Spleen (tissue), 11 donors: ENCODE data around the gene SMG6. TPM values are rescaled to one million over a fixed set of nuclear protein-coding genes. Genes with fewer than 3 reads are reported as not detected.

Experiments used
- DNase-seq: peaks from one replicate; pipeline ENCODE4 v3.0.0-alpha.2; 2020
- H3K27ac ChIP-seq, 8 donors: fragments of 200-600 bp; sonication (generic) in 7 of 8; 1 replicate in 4 of 8; 2 replicates in 4 of 8; pipeline versions ENCODE4 v1.5.0 to v1.8.0; 2016 to 2021; ENCODE audit warnings: inconsistent platforms in 4 of 8, mild to moderate bottlenecking in 4 of 8, moderate library complexity in 1 of 8
- H3K27me3 ChIP-seq, 7 donors: fragments of 200-600 bp; sonication (generic) in 6 of 7; replicated peaks in 1 of 7; 1 replicate in 4 of 7; 2 replicates in 3 of 7; pipeline versions ENCODE4 v1.5.0 to v1.8.0; 2016 to 2021; ENCODE audit warnings: inconsistent platforms in 3 of 7, mild to moderate bottlenecking in 1 of 7
- H3K36me3 ChIP-seq, 6 donors: fragments of 200-600 bp; sonication (generic) in 5 of 6; 1 replicate in 4 of 6; 2 replicates in 2 of 6; pipeline versions ENCODE4 v1.5.0 to v1.8.0; 2016 to 2021; ENCODE audit warnings: inconsistent platforms in 2 of 6
- H3K4me1 ChIP-seq, 6 donors: fragments of 200-600 bp; sonication (generic) in 5 of 6; 1 replicate in 3 of 6; 2 replicates in 3 of 6; pipeline versions ENCODE4 v1.5.0 to v1.8.0; 2016 to 2021; ENCODE audit warnings: inconsistent platforms in 3 of 6
- H3K4me3 ChIP-seq, 8 donors: fragments of 200-600 bp; sonication (generic) in 7 of 8; 1 replicate in 4 of 8; 2 replicates in 4 of 8; pipeline versions ENCODE4 v1.5.0 to v1.8.0; 2016 to 2021; ENCODE audit warnings: inconsistent platforms in 4 of 8, mild to moderate bottlenecking in 4 of 8, moderate library complexity in 2 of 8
- H3K9me3 ChIP-seq, 8 donors: fragments of 200-600 bp; sonication (generic) in 7 of 8; 1 replicate in 4 of 8; 2 replicates in 4 of 8; pipeline versions ENCODE4 v1.5.0 to v1.8.0; 2016 to 2021; ENCODE audit warnings: inconsistent platforms in 4 of 8
- POLR2A ChIP-seq, 3 donors: fragments of 450-650 bp; IDR thresholded peaks; one replicate each; pipeline ENCODE4 v1.5.1; 2017; ENCODE audit warnings: antibody characterized with exemption in 3 of 3, mild to moderate bottlenecking in 1 of 3
- POLR2AphosphoS5 ChIP-seq, 3 donors: sonication (generic); formaldehyde crosslinking; IDR thresholded peaks; one replicate each; pipeline ENCODE4 v1.5.1; 2017; ENCODE audit warnings: antibody characterized with exemption in 3 of 3
- WGBS, 5 donors: extraction: QIAGEN DNeasy Blood & Tissue Kit in 3 of 5; methylation state at CpG; one replicate each; pipeline versions ENCODE4 v1.1.5 to v1.1.7; 2013 to 2018; 5-methylcytosine and 5-hydroxymethylcytosine counted together
- intact Hi-C: fragments of 100-400 bp; cut with DNase I; formaldehyde crosslinking; loops from one replicate; pipeline ENCODE4 v1.15.0; 2023; ENCODE audit warnings: low total_unique reads
- polyA plus RNA-seq, 3 donors: library from polyadenylated mRNA; stranded (reverse); fragments of 200-250 nt; gene quantifications; one replicate each; pipeline ENCODE4 v1.2.1, GENCODE V29; 2013
- total RNA-seq, 7 donors: library from RNA; depleted of rRNA in 3 of 7; stranded (reverse); fragments of >200 nt in 3 of 7; fragmentation: NEBNext Ultra II Directional in 4 of 7; extraction: Animal tissue kit (Norgen Biotek cat#: 25700) in 4 of 7; gene quantifications; one replicate each; pipeline versions ENCODE4 v1.1.0 to v1.2.1, GENCODE V29; 2016 to 2021
- TF ChIP-seq, protein P1 (sequence below), 11 experiments: fragments of 200-600 bp in 7 of 11; fragments of 450-650 bp in 4 of 11; sonication (generic) in 4 of 11; IDR thresholded peaks in 8 of 11; conservative IDR thresholded peaks in 3 of 11; 1 replicate in 7 of 11; 2 replicates in 4 of 11; pipeline versions ENCODE4 v1.4.0 to v1.8.0; 2016 to 2021; ENCODE audit warnings: antibody characterized with exemption in 11 of 11, inconsistent platforms in 4 of 11, mild to moderate bottlenecking in 1 of 11
- donor health status: healthy with polysubstance abuse.
- donor health status: DM: no; HTN: no; CAD: no; lungs with moderate emphysema.
- donor health status: DM: no; HTN: no; CAD: no.
- donor health status: Bipolar disorder and iron deficiency.
- donor health status: healthy.
- donor health status: DM: no; HTN: no; CAD: no.
- donor health status: DM: yes; HTN: yes; CAD: no.

The SMG6 gene
- total and polyA plus RNA-seq, 10 donors: 9.7 to 44.2 (median 28.0) TPM

DNA sequence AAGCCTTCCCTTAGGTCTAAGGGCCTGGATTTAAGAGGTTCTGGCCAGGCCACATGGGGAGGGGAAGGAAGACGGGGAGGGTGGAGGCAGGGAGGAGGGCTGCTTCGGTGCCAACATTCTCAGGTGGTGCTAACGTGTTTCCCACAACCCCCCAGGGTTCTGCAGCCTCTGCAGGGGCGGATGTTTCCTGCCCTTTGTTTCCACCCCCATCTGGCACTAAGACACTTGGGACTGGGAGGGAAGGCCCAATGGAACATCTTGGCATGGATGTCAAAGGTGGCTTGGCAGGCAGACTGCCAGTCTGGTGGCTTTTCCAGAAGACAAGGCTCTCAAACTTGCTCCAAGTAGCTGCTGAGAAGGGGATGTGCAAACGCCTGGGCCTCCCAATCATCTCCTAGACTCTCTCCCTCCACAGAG lies 236.0 kb downstream of the SMG6 start:
- 23 to 45% (median 29%) methylated on average over 4 to 5 of the region's 5 CpGs for WGBS, 5 donors
- intact Hi-C loops: no loop called here
- Histone ChIP-seq H3K4me1 (peaks cover 33 to 100% (median 87%) of the 10 kb centered on the region in 6 donors), H3K27ac (peak overlapping the region in 7 of 8 donors; percentile 47 to 89 (median 55)), H3K36me3 (peaks cover 0 to 79% (median 10%) of the 10 kb centered on the region in 6 donors), H3K4me3 (no peak overlapping the region), H3K27me3 (no peaks in the 10 kb centered on the region), H3K9me3 (no peaks in the 10 kb centered on the region)
- no peak for DNase-seq
- peak in 2 of 3 donors; percentile 16 to 41 for TF ChIP-seq POLR2AphosphoS5 (IDR thresholded peaks at IDR 0.05)
- no peak for TF ChIP-seq POLR2A (IDR thresholded peaks at IDR 0.05)

DNA sequence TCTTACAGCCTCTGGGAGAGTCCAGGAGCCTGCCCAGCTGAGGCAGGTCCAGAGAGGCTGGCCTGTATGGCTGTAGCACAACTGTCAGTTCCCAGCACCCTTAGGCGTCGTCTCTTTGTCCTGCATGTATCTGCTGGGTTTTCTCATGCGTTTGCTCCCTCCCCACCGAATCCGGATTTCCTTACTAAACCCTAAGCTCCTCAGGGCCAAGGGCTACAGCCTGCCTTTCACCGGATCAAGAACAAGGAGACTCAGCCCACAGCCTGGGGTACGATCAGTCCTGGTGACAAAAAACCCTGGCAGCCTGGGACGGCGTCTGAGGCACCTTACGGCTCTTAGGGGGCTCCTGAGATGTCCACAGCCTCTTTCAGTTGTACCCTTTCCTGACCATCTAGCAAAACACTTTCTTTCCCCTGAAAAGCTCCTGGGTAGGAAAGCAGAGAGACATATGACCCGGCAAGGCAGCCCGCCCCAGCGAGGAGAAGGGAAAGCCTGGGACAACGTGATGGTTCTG lies 236.5 kb downstream of the SMG6 start:
- no peaks in the 10 kb centered on the region for H3K9me3 ChIP-seq
- peaks cover 0 to 82% (median 10%) of the 10 kb centered on the region in 6 donors for H3K36me3 ChIP-seq
- H3K27ac ChIP-seq: peak overlapping the region in 7 of 8 donors; percentile 47 to 89 (median 55)
- DNase-seq: no peak
- 57 to 80% (median 73%) methylated on average over 13 to 14 of the region's 14 CpGs for WGBS, 5 donors
- intact Hi-C loops: no loop called here
- no peak overlapping the region for H3K4me3 ChIP-seq
- H3K4me1 ChIP-seq: peaks cover 33 to 100% (median 85%) of the 10 kb centered on the region in 6 donors
- TF ChIP-seq, protein P1, sequence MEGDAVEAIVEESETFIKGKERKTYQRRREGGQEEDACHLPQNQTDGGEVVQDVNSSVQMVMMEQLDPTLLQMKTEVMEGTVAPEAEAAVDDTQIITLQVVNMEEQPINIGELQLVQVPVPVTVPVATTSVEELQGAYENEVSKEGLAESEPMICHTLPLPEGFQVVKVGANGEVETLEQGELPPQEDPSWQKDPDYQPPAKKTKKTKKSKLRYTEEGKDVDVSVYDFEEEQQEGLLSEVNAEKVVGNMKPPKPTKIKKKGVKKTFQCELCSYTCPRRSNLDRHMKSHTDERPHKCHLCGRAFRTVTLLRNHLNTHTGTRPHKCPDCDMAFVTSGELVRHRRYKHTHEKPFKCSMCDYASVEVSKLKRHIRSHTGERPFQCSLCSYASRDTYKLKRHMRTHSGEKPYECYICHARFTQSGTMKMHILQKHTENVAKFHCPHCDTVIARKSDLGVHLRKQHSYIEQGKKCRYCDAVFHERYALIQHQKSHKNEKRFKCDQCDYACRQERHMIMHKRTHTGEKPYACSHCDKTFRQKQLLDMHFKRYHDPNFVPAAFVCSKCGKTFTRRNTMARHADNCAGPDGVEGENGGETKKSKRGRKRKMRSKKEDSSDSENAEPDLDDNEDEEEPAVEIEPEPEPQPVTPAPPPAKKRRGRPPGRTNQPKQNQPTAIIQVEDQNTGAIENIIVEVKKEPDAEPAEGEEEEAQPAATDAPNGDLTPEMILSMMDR (IDR thresholded peaks at IDR 0.05 in 8 of 11, conservative IDR thresholded peaks at IDR 0.05 in 3 of 11): no peak
- TF ChIP-seq POLR2A (IDR thresholded peaks at IDR 0.05) (no peak), POLR2AphosphoS5 (IDR thresholded peaks at IDR 0.05) (no peak)
- H3K27me3 ChIP-seq: no peaks in the 10 kb centered on the region

DNA sequence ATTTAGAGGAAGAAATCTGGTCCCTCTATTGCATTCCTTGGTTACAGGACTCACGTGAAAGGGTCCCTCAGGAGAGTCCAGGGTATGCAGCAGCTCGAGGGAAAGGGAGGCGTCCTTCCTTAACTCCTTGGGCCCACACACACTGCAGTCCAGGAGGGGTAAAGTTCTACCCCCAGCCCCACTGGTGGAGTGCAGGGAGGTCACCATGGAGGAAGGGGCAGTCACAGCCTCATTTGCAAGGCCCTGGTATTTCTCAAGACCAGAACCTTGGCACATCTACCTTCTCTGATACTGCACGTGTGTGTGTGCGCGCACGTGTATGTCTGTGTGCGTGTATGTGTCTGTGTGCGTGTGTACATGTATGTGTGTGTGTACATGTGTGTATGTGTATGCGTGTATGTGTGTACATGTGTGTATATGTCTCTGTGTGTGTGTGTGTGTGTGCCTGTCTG lies 237.6 kb downstream of the SMG6 start:
- peaks cover 33 to 100% (median 75%) of the 10 kb centered on the region in 6 donors for H3K4me1 ChIP-seq
- H3K27me3 ChIP-seq: no peaks in the 10 kb centered on the region
- 86 to 90% (median 87%) methylated on average over 10 of the region's 10 CpGs for WGBS, 5 donors
- DNase-seq: no peak
- H3K9me3 ChIP-seq: no peaks in the 10 kb centered on the region
- peak overlapping the region; percentile 4 to 89 (median 75) for H3K27ac ChIP-seq
- intact Hi-C loops: no loop called here
- no peak overlapping the region for H3K4me3 ChIP-seq
- TF ChIP-seq, protein P1 (IDR thresholded peaks at IDR 0.05 in 8 of 11, conservative IDR thresholded peaks at IDR 0.05 in 3 of 11): no peak
- no peak for TF ChIP-seq POLR2AphosphoS5 (IDR thresholded peaks at IDR 0.05)
- H3K36me3 ChIP-seq: peaks cover 0 to 82% (median 17%) of the 10 kb centered on the region in 6 donors

DNA sequence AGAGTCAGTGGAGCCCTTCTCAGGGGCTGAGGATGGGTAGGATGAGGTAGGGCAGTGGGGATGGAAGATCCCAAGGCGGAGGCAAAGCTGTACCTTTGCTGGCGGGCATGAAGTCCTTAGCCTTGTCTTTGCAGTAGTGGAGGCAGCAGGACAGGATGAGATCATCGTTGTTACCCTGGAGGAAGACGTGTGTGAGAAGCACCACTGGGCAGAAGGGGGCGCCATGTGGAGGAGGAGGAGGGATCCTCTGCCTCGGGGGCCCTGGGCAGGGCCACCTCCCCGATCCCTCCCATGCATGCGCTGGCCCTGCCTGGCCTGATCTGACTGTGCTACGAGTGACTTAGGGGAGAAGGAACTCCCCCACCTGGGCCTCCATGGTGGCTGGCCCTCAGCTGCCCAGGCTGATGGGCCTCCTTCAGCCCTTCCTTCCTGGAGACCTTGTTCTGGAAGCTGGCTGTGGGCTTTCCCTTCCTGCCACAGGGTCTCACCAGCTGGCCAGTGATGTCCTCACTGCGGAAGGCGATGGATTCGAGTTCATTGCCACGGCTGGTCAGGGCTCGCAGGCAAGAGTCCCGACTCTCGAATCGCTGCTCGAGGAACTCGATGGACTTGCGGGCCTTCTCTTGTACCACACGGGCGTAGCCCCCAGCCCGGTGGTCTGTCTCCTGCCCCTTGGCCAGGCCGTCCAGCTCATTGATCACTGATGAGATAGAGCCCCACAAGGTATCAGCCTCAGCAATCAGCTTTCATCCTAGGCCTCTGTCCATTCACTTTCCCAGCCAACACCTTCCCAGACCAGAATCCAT lies 238.4 kb downstream of the SMG6 start:
- Histone ChIP-seq H3K9me3 (no peaks in the 10 kb centered on the region), H3K27ac (peak overlapping the region; percentile 53 to 89 (median 75))

More for the DNA sequence above, 238.4 kb downstream of the SMG6 start:
- WGBS, 5 donors: 60 to 72% (median 71%) methylated on average over 23 to 24 of the region's 24 CpGs
- intact Hi-C loops: no loop called here
- peak; percentile 84 for DNase-seq
- TF ChIP-seq POLR2AphosphoS5 (IDR thresholded peaks at IDR 0.05) (peak; percentile 52 to 61 (median 60)), POLR2A (IDR thresholded peaks at IDR 0.05) (no peak)
- TF ChIP-seq, protein P1 (IDR thresholded peaks at IDR 0.05 in 8 of 11, conservative IDR thresholded peaks at IDR 0.05 in 3 of 11): peak in 9 of 11 experiments; percentile 4 to 54 (median 28)
- Histone ChIP-seq H3K36me3 (peaks cover 0 to 85% (median 18%) of the 10 kb centered on the region in 6 donors), H3K4me1 (peaks cover 34 to 100% (median 73%) of the 10 kb centered on the region in 6 donors), H3K4me3 (no peak overlapping the region), H3K27me3 (no peaks in the 10 kb centered on the region)
